Measurements from ENCODE around the gene ZC3H15. TPM values are rescaled to one million over a fixed set of nuclear protein-coding genes. Genes with fewer than 3 reads are reported as not detected.

ZC3H15 gene
- total RNA-seq, 8 experiments from 2014 or later = 76.2 to 93.0 (median 86.1) TPM

DNA sequence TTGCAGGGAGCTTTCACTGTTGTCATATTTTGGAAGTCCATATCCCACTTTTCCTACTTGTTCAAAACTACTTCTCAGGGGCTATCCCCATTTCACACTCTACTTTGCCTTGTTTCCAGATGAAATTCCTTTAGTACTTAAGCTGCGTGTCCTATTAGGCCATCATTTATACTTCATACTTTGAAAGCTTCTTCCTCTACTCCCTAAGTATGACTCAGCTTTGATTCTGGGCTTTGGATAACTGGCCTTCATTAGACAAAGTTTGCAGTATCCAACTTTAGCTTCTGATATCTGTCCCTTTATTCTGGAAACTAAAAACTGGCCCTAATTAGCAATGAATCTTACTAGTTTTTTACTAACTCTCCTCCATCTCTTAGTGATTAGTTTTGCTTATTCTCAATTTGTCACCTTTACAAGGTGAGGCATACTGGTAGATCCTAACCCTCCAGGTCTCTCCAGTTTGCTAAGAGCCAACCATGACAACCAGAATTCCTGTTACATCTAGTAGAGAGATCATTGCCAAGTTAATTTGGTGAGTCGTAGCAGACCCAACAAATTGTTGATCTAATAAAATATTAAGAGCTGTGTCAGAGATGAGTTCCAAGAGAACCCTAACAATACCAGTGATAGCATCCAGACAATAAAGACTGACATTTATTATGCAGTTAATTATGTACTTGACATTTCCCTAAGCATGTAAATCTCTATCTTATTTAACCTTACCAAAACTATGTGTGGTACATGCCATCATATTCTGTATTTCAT, 72.6 kb downstream of the ZC3H15 start:
- H3K4me3 ChIP-seq = no peak overlapping the region
- H3K27ac ChIP-seq = no peak overlapping the region
- 31 to 100% (median 89%) methylated on average over 1 to 2 of the region's 2 CpGs; no CpG with 5 or more reads in 1 of the 10 experiments for WGBS, 10 experiments
- in situ Hi-C loops (cut with MboI; ENCODE audit: low pct_unique_long_range_greater_than_20kb in 2 of 9, low sequenced_read_pairs in 9 of 9, unreplicated experiment in 9 of 9) = no loop called here
- ATAC-seq (replicated peaks in 6 of 8) = no peak
- H3K4me1 ChIP-seq (replicated peaks in 1 of 2) = no peaks in the 10 kb centered on the region

Other genes with a start within 250 kb of the ZC3H15 start
- gene ITGAV, start 103.8 kb downstream of the ZC3H15 start, total RNA-seq = 100 to 1,000 TPM in 1 of 8 experiments, 10 to 100 TPM in 5, 1 to 10 TPM in 2; 8.3 to 181 (median 28.8) TPM
- 100 to 1,000 TPM in 1 of 8 experiments, 10 to 100 TPM in 4, 1 to 10 TPM in 2, under 1 TPM in 1; 0.73 to 108 (median 26.1) TPM for gene FAM171B, start 207.8 kb downstream of the ZC3H15 start, total RNA-seq